ENCODE results near the gene SMIM41.

DNA sequence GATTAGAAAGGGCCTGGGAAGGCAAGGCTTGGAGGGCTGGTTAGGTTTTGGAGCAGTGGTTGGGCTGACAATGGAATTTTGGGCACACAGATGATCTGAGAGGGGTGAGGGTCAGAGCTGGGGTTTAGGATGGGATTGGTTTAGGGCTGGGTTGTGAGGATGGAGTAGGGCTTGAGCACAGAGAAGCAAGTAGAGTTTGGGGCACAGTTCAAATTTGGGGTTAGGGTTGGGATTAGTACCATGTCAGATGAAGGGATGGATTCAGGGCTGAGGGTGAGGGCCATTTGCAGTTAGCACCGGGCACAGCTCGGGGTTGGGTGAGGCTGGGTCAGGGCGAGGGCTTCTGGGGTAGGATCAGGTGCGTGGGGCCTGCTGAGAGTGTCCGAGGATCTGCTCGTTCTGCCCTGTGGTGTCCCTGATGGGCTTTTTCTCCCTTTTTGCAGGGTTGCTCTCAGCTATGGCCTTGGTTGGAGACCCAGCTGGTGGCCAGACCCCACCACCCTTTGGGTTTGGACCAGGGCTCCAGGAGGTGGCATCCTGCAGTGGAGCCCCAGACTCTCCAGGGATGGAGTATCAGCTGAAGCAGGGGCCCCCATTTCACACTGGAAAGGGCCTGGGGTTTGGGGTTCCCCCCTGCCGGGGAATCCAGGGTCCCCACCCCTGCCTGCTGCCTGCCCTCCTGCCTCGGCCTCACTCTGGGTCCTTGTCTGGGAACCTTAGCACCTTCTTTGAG lies 66.8 kb downstream of the SMIM41 start:
- TF ChIP-seq, protein P1, sequence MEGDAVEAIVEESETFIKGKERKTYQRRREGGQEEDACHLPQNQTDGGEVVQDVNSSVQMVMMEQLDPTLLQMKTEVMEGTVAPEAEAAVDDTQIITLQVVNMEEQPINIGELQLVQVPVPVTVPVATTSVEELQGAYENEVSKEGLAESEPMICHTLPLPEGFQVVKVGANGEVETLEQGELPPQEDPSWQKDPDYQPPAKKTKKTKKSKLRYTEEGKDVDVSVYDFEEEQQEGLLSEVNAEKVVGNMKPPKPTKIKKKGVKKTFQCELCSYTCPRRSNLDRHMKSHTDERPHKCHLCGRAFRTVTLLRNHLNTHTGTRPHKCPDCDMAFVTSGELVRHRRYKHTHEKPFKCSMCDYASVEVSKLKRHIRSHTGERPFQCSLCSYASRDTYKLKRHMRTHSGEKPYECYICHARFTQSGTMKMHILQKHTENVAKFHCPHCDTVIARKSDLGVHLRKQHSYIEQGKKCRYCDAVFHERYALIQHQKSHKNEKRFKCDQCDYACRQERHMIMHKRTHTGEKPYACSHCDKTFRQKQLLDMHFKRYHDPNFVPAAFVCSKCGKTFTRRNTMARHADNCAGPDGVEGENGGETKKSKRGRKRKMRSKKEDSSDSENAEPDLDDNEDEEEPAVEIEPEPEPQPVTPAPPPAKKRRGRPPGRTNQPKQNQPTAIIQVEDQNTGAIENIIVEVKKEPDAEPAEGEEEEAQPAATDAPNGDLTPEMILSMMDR (IDR thresholded peaks at IDR 0.05) = no peak
- no peak for TF ChIP-seq POLR2A (IDR thresholded peaks at IDR 0.05)

All from gastroesophageal sphincter (tissue), 3 donors.